ENCODE data around the gene WFIKKN2. TPM values are rescaled to one million over a fixed set of nuclear protein-coding genes. Genes with fewer than 3 reads are reported as not detected.
"Not testable (repeated sequence)": the region's sequence is repeated elsewhere in the genome, so short reads cannot be mapped to it uniquely, and the experiment has no call there.

The WFIKKN2 gene
- not detected in 2 replicates for total RNA-seq (2014; rRNA removed)
- 0.06 TPM for polyA plus RNA-seq (2012)

GRCh38 chr17:50835301-50836234 is at the start of gene WFIKKN2:
WFIKKN2 (plus strand) TSS chr17:50835586; CDS start chr17:50835938, 352 bp downstream.
- no peak for DNase-seq (ENCODE audit: low read depth)

- DNase-seq (ENCODE audit: low read depth) = no peak
Observed at GRCh38 chr17:50785946-50786570, 49.3 kb upstream of the WFIKKN2 start.

DNA sequence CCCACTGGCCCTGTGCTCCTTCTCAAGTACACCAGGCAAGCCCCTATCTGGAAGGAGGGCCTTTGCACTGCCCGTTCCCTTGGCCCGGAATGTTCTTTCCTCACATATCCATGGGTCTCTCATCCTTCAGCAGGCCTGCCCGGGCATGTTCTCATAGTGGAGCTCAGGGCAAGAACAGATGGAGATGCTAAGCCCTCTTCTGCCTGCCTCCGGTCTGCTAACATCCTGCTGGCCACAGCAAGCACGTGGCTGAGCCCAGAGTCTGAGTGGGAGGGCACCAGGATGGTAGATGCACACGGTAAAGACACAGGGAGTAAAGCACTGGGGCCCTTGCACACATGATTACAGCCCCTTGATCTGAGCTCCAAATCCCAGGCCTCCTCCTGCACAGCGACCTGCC is 48.3 kb upstream of the WFIKKN2 start:
- DNase-seq (ENCODE audit: low read depth) = peak; percentile 22

DNA sequence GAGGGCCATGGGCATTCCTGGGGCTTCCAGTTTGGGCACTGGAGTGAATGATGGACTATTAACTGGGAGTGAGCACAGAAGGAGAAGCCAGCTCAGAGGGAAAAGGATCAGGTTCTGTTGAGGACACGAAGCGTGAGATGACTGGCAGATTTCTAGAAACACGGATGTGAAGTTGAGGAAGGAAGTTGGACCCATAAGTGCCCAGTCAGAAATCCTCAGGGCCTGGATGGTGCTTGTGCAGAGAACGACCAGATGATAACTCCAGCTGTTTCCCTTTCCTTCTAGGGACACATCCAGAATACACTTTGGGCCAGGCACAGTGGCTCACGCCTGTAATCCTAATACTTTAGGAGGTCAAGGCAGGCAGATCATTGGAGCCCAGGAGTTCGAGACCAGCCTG is 44.8 kb upstream of the WFIKKN2 start:
- no peak for DNase-seq (ENCODE audit: low read depth)

- no peak for DNase-seq (ENCODE audit: low read depth)
Observed at GRCh38 chr17:50792132-50792531, 43.3 kb upstream of the WFIKKN2 start.

DNA sequence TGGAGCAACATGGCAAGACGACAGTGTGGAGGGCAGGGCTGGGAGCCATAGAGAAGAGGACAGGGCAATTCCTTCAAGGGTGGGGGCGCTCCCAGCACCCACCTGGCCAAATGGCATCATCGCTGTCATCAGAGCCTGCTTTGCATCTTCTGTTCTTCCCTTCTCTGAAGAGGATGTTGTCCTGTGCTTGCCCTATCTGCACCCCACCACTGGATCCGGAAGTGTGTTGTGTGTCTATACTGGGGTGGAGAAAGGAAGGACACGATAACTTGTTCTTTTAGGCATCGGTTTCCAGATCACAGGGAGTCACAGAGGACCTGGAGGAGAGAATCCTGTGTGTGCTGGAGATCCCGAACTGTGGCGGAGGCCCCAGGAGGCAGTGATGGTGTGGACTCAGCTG is 42.4 kb upstream of the WFIKKN2 start:
- DNase-seq (ENCODE audit: low read depth) = no peak

DNA sequence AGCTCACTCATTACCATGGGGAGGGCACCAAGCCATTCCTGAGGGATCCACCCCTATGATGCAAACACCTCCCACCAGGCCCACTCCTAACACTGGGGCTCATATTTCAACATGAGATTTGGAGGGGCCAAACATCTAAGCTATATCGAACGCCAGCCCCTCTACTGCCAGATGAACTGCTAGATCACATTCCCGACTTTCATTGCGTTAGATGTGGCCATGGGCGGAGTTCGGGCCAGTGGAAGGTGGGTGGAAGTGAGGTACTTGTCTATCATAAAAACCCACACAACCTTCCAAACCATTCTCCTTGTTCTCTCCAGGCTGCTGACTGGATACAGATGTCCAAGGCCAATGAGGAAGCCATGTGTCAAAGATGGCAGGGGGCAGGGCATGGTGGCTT is 41.0 kb upstream of the WFIKKN2 start:
- no peak for DNase-seq (ENCODE audit: low read depth)

GRCh38 chr17:50797135-50797810 is 38.1 kb upstream of the WFIKKN2 start:
- no peak for DNase-seq (ENCODE audit: low read depth)

GRCh38 chr17:50798424-50799288 is 36.7 kb upstream of the WFIKKN2 start:
- DNase-seq (ENCODE audit: low read depth) = no peak

DNA sequence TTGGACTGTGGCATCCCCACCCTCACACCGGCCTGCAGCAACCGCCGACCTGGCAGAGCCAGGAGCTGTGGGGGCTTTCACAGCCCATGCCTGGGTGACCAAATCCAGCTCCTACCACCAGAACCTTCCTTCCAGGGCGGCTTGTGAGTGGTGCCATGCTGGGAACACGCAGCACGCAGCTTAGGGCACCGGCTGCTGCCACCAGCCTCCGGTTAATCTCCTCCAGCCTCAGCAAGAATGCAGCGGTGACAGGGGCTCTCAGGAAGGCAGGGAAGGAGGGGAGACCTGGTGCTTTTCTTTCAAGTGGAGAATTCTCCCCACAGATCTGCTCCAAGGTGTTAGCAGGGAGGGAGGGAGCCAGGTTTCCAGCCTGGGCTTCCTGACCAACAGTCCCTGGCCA is 35.8 kb upstream of the WFIKKN2 start:
- no peak for DNase-seq (ENCODE audit: low read depth)

- DNase-seq (ENCODE audit: low read depth) = no peak
Observed at GRCh38 chr17:50800196-50800700, 35.1 kb upstream of the WFIKKN2 start.

GRCh38 chr17:50802609-50803571 is 32.5 kb upstream of the WFIKKN2 start:
- no peak for DNase-seq (ENCODE audit: low read depth)

DNA sequence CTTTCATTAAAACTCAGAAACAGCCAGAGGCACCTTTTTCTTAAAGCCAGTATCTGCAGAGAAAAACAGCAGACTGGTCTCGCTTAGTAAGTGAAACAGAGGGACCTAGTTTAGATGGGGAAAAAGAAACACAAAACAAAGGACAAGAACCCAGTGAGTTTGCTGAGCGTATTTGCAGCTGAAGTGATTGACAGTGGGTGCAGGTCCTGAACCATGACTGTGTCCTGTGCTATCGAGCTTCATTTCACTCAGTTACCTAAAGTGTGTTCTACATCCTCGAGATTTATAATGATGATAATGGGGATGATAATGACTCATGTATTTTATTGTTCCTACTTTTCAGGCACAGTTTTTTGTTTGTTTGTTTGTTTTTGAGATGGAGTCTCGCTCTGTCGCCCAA is 31.7 kb upstream of the WFIKKN2 start:
- DNase-seq (ENCODE audit: low read depth) = no peak

GRCh38 chr17:50804749-50805475 is 30.5 kb upstream of the WFIKKN2 start:
- DNase-seq (ENCODE audit: low read depth) = not testable (repeated sequence)

- no peak for DNase-seq (ENCODE audit: low read depth)
Observed at GRCh38 chr17:50805486-50805885, 29.9 kb upstream of the WFIKKN2 start.

GRCh38 chr17:50806141-50806643 is 29.2 kb upstream of the WFIKKN2 start:
- DNase-seq (ENCODE audit: low read depth) = peak; percentile 10

DNA sequence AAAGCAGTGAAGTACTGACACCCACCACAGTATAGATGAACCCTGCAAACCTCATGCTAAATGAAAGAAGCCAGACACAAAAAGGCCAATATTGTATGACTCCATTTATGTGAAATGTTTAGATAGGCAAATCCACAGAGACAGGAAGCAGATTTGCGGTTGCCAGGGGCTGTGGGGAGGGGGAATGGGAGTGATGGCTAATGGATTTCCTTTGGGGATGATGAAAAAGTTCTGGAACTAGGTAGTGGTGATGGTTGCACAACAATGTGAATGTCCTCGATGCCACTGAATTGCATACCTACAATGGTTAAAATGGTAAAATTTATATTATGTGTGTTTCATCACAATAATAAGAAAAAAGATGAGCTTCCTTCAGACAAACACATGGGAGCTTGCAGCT is 28.4 kb upstream of the WFIKKN2 start:
- no peak for DNase-seq (ENCODE audit: low read depth)

DNA sequence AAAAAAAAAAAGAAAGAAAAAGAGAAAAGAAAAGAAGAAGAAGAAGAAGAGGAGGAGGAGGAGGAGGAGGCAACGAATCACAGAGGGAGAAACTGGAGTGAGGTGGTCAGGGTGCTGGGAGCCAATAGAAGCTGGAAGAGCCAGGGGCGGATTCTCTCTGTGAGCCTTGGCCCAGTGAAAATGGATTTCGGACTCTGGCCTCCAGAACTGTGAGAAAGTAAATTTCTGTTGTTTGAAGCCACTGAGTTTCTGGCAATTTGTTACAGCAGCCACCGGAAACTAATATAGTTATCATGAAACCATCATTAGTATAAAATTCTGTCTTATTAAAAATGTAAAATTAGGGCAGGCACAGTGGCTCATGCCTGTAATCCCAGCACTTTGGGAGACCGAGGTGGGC is 27.7 kb upstream of the WFIKKN2 start:
- no peak for DNase-seq (ENCODE audit: low read depth)

GRCh38 chr17:50808413-50808812 is 27.0 kb upstream of the WFIKKN2 start:
- no peak for DNase-seq (ENCODE audit: low read depth)

Measured in LHCN-M2 (cell line).